ENCODE measurements around the gene CENPL. TPM values are rescaled to one million over a fixed set of nuclear protein-coding genes. Genes with fewer than 3 reads are reported as not detected.

CENPL gene
- total and polyA plus RNA-seq, 9 of the 15 experiments (the other 6 are each of a cell fraction or from before 2014, with no cell fraction given): 33.0 to 52.7 (median 39.7) TPM

DNA sequence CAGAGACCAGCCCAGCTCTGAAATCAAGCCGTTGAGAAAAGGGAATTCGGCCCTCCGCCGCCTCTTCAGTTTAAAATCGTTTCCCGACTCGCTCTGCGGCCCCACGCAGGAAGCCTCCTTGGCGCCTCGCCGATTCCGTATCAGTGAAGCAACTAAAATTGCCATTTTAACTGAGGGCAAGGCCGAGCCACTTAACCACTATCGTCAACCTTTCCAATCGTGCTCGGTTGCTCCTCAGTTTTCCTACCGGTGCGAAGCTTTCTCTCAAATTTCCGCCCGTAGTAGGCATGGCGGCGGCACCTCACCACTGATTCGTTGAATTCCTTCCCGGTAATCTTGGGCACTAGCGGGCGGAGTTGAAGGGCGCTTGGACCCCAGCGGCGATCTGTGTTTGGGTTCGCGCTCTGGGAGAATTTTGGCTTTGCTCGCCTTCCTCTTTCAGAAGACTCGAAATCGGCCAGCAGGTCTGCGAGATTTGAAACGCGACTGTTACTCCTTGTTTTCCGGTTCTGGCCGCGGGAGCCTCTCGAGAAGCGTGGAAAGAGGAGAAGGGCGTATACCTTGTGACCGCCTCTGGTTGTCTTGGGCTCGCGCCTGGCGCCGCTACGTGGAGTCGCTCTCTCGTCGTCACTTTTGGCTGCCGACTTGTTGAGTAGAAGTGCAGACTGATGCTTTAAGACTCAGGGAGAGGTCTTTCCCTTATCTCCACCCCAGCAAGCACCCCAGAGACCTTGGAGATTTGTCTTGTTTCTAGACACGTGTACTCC is at the start of gene CENPL, which contains the start of gene DARS2 (continued):
- TF ChIP-seq CBX8 (IDR thresholded peaks at IDR 0.05; ENCODE audit: borderline replicate concordance, extremely low read depth, low read depth, low read length, poor library complexity, severe bottlenecking) (no peak), GATAD2A (IDR thresholded peaks at IDR 0.05) (no peak), TCF7 (IDR thresholded peaks at IDR 0.05; ENCODE audit: borderline replicate concordance) (no peak), ZC3H4 (CRISPR knock-in tag; IDR thresholded peaks at IDR 0.05; ENCODE audit: borderline replicate concordance) (no peak), ZNF780A (CRISPR knock-in tag; IDR thresholded peaks at IDR 0.05) (no peak), SMARCC2 (IDR thresholded peaks at IDR 0.05; ENCODE audit: low read depth) (no peak), EP400 (IDR thresholded peaks at IDR 0.05) (peak; percentile 99), PCBP2 (IDR thresholded peaks at IDR 0.05; ENCODE audit: low read depth, low read length, poor library complexity, severe bottlenecking) (no peak), HEY1 (CRISPR knock-in tag; IDR thresholded peaks at IDR 0.05; ENCODE audit: borderline replicate concordance) (no peak), GTF3C2 (IDR thresholded peaks at IDR 0.05; ENCODE audit: borderline replicate concordance, extremely low read depth, insufficient read length) (no peak), ELF1 (tag; IDR thresholded peaks at IDR 0.05) (peak; percentile 99), CSDE1 (IDR thresholded peaks at IDR 0.05) (peak; percentile 32 to 93; a peak in 3 of 4 replicates), MED1 (CRISPR knock-in tag; IDR thresholded peaks at IDR 0.05; ENCODE audit: borderline replicate concordance) (no peak), SREBF1 (IDR thresholded peaks at IDR 0.05; ENCODE audit: borderline replicate concordance, low read depth, low read length) (0 out of 2 replicates have a peak, but pooled peaks have one; percentile 33), JUN (IDR thresholded peaks at IDR 0.05; ENCODE audit: borderline replicate concordance, low read depth, low read length) (peak; percentile 46; the same call in 1 of the 2 replicates), JUN (CRISPR knock-in tag; IDR thresholded peaks at IDR 0.05; ENCODE audit: borderline replicate concordance) (no peak), SMARCE1 (IDR thresholded peaks at IDR 0.05) (no peak)
- TF ChIP-seq, protein P1, sequence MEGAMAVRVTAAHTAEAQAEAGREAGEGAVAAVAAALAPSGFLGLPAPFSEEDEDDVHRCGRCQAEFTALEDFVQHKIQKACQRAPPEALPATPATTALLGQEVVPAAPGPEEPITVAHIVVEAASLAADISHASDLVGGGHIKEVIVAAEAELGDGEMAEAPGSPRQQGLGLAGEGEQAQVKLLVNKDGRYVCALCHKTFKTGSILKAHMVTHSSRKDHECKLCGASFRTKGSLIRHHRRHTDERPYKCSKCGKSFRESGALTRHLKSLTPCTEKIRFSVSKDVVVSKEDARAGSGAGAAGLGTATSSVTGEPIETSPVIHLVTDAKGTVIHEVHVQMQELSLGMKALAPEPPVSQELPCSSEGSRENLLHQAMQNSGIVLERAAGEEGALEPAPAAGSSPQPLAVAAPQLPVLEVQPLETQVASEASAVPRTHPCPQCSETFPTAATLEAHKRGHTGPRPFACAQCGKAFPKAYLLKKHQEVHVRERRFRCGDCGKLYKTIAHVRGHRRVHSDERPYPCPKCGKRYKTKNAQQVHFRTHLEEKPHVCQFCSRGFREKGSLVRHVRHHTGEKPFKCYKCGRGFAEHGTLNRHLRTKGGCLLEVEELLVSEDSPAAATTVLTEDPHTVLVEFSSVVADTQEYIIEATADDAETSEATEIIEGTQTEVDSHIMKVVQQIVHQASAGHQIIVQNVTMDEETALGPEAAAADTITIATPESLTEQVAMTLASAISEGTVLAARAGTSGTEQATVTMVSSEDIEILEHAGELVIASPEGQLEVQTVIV (CRISPR knock-in tag; IDR thresholded peaks at IDR 0.05; ENCODE audit: borderline replicate concordance): no peak
- TF ChIP-seq, protein P2, sequence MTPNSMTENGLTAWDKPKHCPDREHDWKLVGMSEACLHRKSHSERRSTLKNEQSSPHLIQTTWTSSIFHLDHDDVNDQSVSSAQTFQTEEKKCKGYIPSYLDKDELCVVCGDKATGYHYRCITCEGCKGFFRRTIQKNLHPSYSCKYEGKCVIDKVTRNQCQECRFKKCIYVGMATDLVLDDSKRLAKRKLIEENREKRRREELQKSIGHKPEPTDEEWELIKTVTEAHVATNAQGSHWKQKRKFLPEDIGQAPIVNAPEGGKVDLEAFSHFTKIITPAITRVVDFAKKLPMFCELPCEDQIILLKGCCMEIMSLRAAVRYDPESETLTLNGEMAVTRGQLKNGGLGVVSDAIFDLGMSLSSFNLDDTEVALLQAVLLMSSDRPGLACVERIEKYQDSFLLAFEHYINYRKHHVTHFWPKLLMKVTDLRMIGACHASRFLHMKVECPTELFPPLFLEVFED (CRISPR knock-in tag; conservative IDR thresholded peaks at IDR 0.05): no peak
